Neural cell (in vitro differentiated cells): Measurements from ENCODE around the gene FGL2.

Experiments
- EZH2 ChIP-seq: fragments of 200-600, 300-800 bp; shearing (Covaris generic), sonication (generic); IDR thresholded peaks from 2 replicates; pipeline ENCODE4 v1.6.1; 2014; ENCODE audit warnings: antibody characterized with exemption, low read length, borderline replicate concordance, mild to moderate bottlenecking; ENCODE audit not compliant: insufficient read depth, poor library complexity, severe bottlenecking
- RAD21 ChIP-seq: fragments of 450-650 bp; conservative IDR thresholded peaks from 2 replicates; pipeline ENCODE4 v1.6.1; 2014; ENCODE audit warnings: antibody characterized with exemption, mild to moderate bottlenecking, moderate library complexity
- TAF1 ChIP-seq: IDR thresholded peaks from 2 replicates; pipeline ENCODE4 v1.6.1; 2012; ENCODE audit warnings: low read depth
- TF ChIP-seq, protein P1 (sequence below): fragments of 450-650 bp; IDR thresholded peaks from 2 replicates; pipeline ENCODE4 v1.5.1; 2014; ENCODE audit warnings: antibody characterized with exemption, mild to moderate bottlenecking, moderate library complexity; ENCODE audit not compliant: poor library complexity, severe bottlenecking

DNA sequence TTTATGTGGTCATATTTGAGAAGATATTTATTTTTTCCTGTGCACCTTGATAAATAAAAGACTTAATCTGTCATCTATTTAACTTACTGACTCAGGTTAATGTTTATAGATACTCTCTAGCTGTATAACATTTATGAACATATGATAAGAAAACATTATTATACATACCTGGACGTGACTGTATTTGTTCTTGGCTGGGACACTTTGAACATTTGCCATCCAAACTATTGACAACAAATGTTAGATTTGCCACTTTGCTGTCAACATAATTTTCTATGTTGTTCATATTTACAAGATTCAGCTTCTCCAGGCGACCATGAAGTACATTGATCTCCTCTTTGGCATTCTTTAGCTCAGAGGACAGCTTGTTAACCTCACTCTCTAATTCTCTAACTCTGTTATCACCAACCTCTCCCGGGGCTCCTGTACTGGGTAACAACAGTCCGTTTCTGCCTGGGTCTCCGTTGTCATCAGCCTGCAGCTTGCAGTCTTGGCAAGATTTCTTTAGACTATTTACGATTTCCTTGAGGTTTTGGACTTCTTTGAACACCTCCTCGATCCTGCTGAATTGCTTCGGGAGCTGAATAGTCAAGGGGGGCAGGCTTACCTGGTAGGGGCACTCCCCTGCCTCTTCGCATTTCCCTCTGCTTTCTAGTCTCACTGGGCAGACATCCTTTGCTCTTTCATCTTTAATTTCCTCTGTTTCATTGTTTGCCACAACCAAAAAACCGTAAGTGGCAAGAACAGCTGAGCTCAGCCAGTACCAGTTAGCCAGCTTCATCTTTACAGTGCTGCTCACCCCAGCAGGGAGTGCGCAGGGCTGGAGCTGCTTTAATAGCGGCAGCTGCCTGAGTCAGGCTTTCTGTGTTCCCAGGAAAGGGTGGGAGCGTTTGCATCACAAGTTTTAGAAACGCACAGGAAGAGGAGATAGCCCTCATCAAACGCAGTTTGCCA lies at the start of gene FGL2:
- TF ChIP-seq RAD21 (no peak), TAF1 (no peak), EZH2 (no peak)
- TF ChIP-seq, protein P1, sequence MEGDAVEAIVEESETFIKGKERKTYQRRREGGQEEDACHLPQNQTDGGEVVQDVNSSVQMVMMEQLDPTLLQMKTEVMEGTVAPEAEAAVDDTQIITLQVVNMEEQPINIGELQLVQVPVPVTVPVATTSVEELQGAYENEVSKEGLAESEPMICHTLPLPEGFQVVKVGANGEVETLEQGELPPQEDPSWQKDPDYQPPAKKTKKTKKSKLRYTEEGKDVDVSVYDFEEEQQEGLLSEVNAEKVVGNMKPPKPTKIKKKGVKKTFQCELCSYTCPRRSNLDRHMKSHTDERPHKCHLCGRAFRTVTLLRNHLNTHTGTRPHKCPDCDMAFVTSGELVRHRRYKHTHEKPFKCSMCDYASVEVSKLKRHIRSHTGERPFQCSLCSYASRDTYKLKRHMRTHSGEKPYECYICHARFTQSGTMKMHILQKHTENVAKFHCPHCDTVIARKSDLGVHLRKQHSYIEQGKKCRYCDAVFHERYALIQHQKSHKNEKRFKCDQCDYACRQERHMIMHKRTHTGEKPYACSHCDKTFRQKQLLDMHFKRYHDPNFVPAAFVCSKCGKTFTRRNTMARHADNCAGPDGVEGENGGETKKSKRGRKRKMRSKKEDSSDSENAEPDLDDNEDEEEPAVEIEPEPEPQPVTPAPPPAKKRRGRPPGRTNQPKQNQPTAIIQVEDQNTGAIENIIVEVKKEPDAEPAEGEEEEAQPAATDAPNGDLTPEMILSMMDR = no peak
